CD4-positive, alpha-beta T cell (primary cell): ENCODE data around the gene TPPP. TPM values are rescaled to one million over a fixed set of nuclear protein-coding genes. Genes with fewer than 3 reads are reported as not detected.

Source experiments
- ATAC-seq: fragments of 200-7000 bp; cut with Tn5 transposase; one replicate; pipeline ENCODE4 v1.10.0; 2022; ENCODE audit warnings: mild to moderate bottlenecking; ENCODE audit not compliant: poor library complexity
- CTCF ChIA-PET: fragments of 350-600 bp; sonication (Branson Sonifier 250); formaldehyde crosslinking; loops from one replicate; lab custom pipeline; 2021; ENCODE audit warnings: antibody characterized with exemption, inconsistent platforms; lab: Charles Lee
- POLR2A ChIA-PET: fragments of 350-600 bp; sonication (Branson Sonifier 250); formaldehyde crosslinking; loops from one replicate; lab custom pipeline; 2021; ENCODE audit warnings: antibody characterized with exemption, inconsistent platforms; lab: Charles Lee
- DNase-seq, 14 experiments: peaks; one replicate each; pipeline ENCODE4 v3.0.0-alpha.2; 2013 to 2020; ENCODE audit warnings: mixed read lengths in 2 of 14
- H3K27ac ChIP-seq, 2 donors: one replicate each; pipeline versions ENCODE4 v1.5.1 to v1.7.0; 2013; ENCODE audit warnings: low read length in 2 of 2, low read depth in 1 of 2, mild to moderate bottlenecking in 1 of 2
- H3K27me3 ChIP-seq, 2 experiments: 1 replicate in 1 of 2; 2 replicates in 1 of 2; pipeline versions ENCODE4 v1.6.1 to v1.7.0; 2013; ENCODE audit warnings: low read length in 2 of 2, control low read depth in 1 of 2, mild to moderate bottlenecking in 1 of 2, moderate library complexity in 1 of 2; ENCODE audit not compliant: insufficient read depth in 2 of 2, control insufficient read depth in 1 of 2
- H3K36me3 ChIP-seq: one replicate; pipeline ENCODE4 v1.6.1; 2013; ENCODE audit warnings: low read length, control low read depth; ENCODE audit not compliant: insufficient read depth
- H3K4me1 ChIP-seq: one replicate; pipeline ENCODE4 v1.6.1; 2013; ENCODE audit warnings: low read length, control low read depth; ENCODE audit not compliant: insufficient read depth
- H3K4me3 ChIP-seq: one replicate; pipeline ENCODE4 v1.5.1; 2013; ENCODE audit warnings: mild to moderate bottlenecking, low read length, moderate library complexity
- H3K9me3 ChIP-seq, 2 experiments: 1 replicate in 1 of 2; 2 replicates in 1 of 2; pipeline versions ENCODE4 v1.6.1 to v1.7.0; 2013; ENCODE audit warnings: low read length in 2 of 2, mild to moderate bottlenecking in 2 of 2, control low read depth in 1 of 2, moderate library complexity in 1 of 2; ENCODE audit not compliant: control insufficient read depth in 1 of 2, insufficient read depth in 1 of 2
- H3K27ac Mint-ChIP-seq: one replicate; pipeline ENCODE4 v1.8.0; 2020; ENCODE audit warnings: mixed read lengths
- H3K27me3 Mint-ChIP-seq: one replicate; pipeline ENCODE4 v1.8.0; 2021; ENCODE audit warnings: mixed read lengths
- H3K36me3 Mint-ChIP-seq: one replicate; pipeline ENCODE4 v1.8.0; 2021; ENCODE audit warnings: low read depth, mixed read lengths
- H3K4me1 Mint-ChIP-seq: one replicate; pipeline ENCODE4 v1.8.0; 2021; ENCODE audit warnings: low read depth, mixed read lengths
- H3K4me3 Mint-ChIP-seq: one replicate; pipeline ENCODE4 v1.8.0; 2020; ENCODE audit warnings: mild to moderate bottlenecking, mixed read lengths
- H3K9me3 Mint-ChIP-seq: one replicate; pipeline ENCODE4 v1.8.0; 2020; ENCODE audit warnings: mixed read lengths
- CTCF ChIP-seq: fragments of 200-600 bp; IDR thresholded peaks from one replicate; pipeline ENCODE4 v1.8.0; 2022; ENCODE audit warnings: antibody characterized with exemption, mild to moderate bottlenecking
- intact Hi-C, 2 experiments: fragments of 100-400 bp; cut with DNase I in 1 of 2; cut with micrococcal nuclease in 1 of 2; formaldehyde crosslinking; loops; one replicate each; pipeline versions ENCODE4 v1.15.1 to v1.9.0; 2023 to 2025; cut with DNase I, micrococcal nuclease
- total RNA-seq, 174 experiments: library from RNA in 2 of 174; stranded (reverse) in 2 of 174; gene quantifications; one replicate each; pipeline ENCODE4 v1.2.3 and lab custom pipeline; 2021 to 2026

The TPPP gene
- total RNA-seq, 2 experiments from 2014 or later, result 8.2 to 8.5 TPM

- no peaks in the 10 kb centered on the region for H3K4me1 ChIP-seq
- ChIA-PET CTCF (no interaction called here), POLR2A (no interaction called here)
- no peak overlapping the region for H3K27ac ChIP-seq
- Mint-ChIP-seq H3K4me1 (no peaks in the 10 kb centered on the region), H3K27me3 (no peaks in the 10 kb centered on the region), H3K36me3 (peaks cover 45% of the 10 kb centered on the region), H3K9me3 (no peaks in the 10 kb centered on the region), H3K4me3 (no peak overlapping the region), H3K27ac (no peak overlapping the region)
- DNase-seq (no peak), ATAC-seq (no peak)
- H3K36me3 ChIP-seq, result peaks cover 55% of the 10 kb centered on the region
- no peak for TF ChIP-seq CTCF
- no peak overlapping the region for H3K4me3 ChIP-seq
- no peaks in the 10 kb centered on the region for H3K27me3 ChIP-seq
- H3K9me3 ChIP-seq, result peaks cover 0 to 1% of the 10 kb centered on the region in 2 experiments
- intact Hi-C loops, result no loop called here
These were observed 48.6 kb downstream of the TPPP start for GRCh38 chr5:644509-644908.

- H3K27ac ChIP-seq, result no peak overlapping the region
- Mint-ChIP-seq H3K4me1 (no peaks in the 10 kb centered on the region), H3K9me3 (no peaks in the 10 kb centered on the region), H3K27ac (no peak overlapping the region), H3K27me3 (no peaks in the 10 kb centered on the region), H3K4me3 (no peak overlapping the region), H3K36me3 (peaks cover 51% of the 10 kb centered on the region)
- peaks cover 61% of the 10 kb centered on the region for H3K36me3 ChIP-seq
- no peak for TF ChIP-seq CTCF
- no peak overlapping the region for H3K4me3 ChIP-seq
- H3K27me3 ChIP-seq, result no peaks in the 10 kb centered on the region
- intact Hi-C loops, result no loop called here
- H3K9me3 ChIP-seq, result no peaks in the 10 kb centered on the region
- ChIA-PET POLR2A (no interaction called here), CTCF (no interaction called here)
- ATAC-seq (no peak), DNase-seq (no peak)
- no peaks in the 10 kb centered on the region for H3K4me1 ChIP-seq
These were observed 49.3 kb downstream of the TPPP start for GRCh38 chr5:643811-644271.

GRCh38 chr5:643351-643801, 49.8 kb downstream of the TPPP start:
- intact Hi-C loops, result no loop called here
- ChIA-PET POLR2A (no interaction called here), CTCF (no interaction called here)
- Histone ChIP-seq H3K27me3 (no peaks in the 10 kb centered on the region), H3K4me3 (no peak overlapping the region), H3K27ac (no peak overlapping the region), H3K36me3 (peaks cover 63% of the 10 kb centered on the region), H3K9me3 (no peaks in the 10 kb centered on the region), H3K4me1 (no peaks in the 10 kb centered on the region)
- H3K27ac Mint-ChIP-seq, result no peak overlapping the region
- no peaks in the 10 kb centered on the region for H3K27me3 Mint-ChIP-seq
- no peaks in the 10 kb centered on the region for H3K4me1 Mint-ChIP-seq
- H3K4me3 Mint-ChIP-seq, result no peak overlapping the region
- H3K36me3 Mint-ChIP-seq, result peaks cover 54% of the 10 kb centered on the region
- H3K9me3 Mint-ChIP-seq, result no peaks in the 10 kb centered on the region
- no peak for TF ChIP-seq CTCF
- ATAC-seq (no peak), DNase-seq (no peak)
